Adipose tissue (tissue), 3 donors: ENCODE measurements around the gene DOCK1. TPM values are rescaled to one million over a fixed set of nuclear protein-coding genes. Genes with fewer than 3 reads are reported as not detected.

Experiments
- H3K27ac ChIP-seq: one replicate; pipeline ENCODE4 v1.5.1; 2013; ENCODE audit warnings: low read depth, low read length
- WGBS, 3 donors: extraction: QIAGEN DNeasy Blood & Tissue Kit; methylation state at CpG; one replicate each; pipeline ENCODE4 v1.1.7; 2013; 5-methylcytosine and 5-hydroxymethylcytosine counted together
- polyA plus RNA-seq, 3 donors: library from polyadenylated mRNA; stranded (reverse); fragments of 200-250 nt; gene quantifications; one replicate each; pipeline ENCODE4 v1.2.3, GENCODE V29; 2013
- donor health status: healthy with polysubstance abuse.
- donor health status: Bipolar disorder and iron deficiency.
- donor health status: healthy.

The DOCK1 gene
- polyA plus RNA-seq, 3 donors, result 9.5 to 21.6 (median 21.5) TPM

GRCh38 chr10:127314797-127315196, 409.6 kb downstream of the DOCK1 start:
- 72 to 87% (median 80%) methylated on average over 6 of the region's 6 CpGs for WGBS, 3 donors
- H3K27ac ChIP-seq, result no peak overlapping the region

- 95 to 96% (median 96%) methylated on average over 5 of the region's 5 CpGs for WGBS, 3 donors
- H3K27ac ChIP-seq, result no peak overlapping the region
Observed at GRCh38 chr10:127315888-127316287, 410.7 kb downstream of the DOCK1 start.

- WGBS, 3 donors, result 75 to 88% (median 88%) methylated on average over 6 of the region's 6 CpGs
- H3K27ac ChIP-seq, result no peak overlapping the region
Observed at GRCh38 chr10:127318396-127318795, 413.2 kb downstream of the DOCK1 start.

- no peak overlapping the region for H3K27ac ChIP-seq
- WGBS, 3 donors, result 95 to 98% (median 95%) methylated on average over 9 of the region's 9 CpGs
Observed at GRCh38 chr10:127319271-127319670, 414.0 kb downstream of the DOCK1 start.

GRCh38 chr10:127319691-127320090, 414.5 kb downstream of the DOCK1 start:
- 90 to 96% (median 94%) methylated on average over 10 of the region's 10 CpGs for WGBS, 3 donors
- H3K27ac ChIP-seq, result no peak overlapping the region

GRCh38 chr10:127320176-127320575, 414.9 kb downstream of the DOCK1 start:
- 67 to 93% (median 68%) methylated on average over 9 of the region's 9 CpGs for WGBS, 3 donors
- no peak overlapping the region for H3K27ac ChIP-seq

GRCh38 chr10:127322286-127322685, 417.1 kb downstream of the DOCK1 start:
- WGBS, 3 donors, result 92 to 100% (median 98%) methylated on average over 1 of the region's 1 CpG
- no peak overlapping the region for H3K27ac ChIP-seq

GRCh38 chr10:127325506-127325905, 420.3 kb downstream of the DOCK1 start:
- WGBS, 3 donors, result 84 to 92% (median 84%) methylated on average over 5 of the region's 5 CpGs

GRCh38 chr10:127326883-127327282, 421.7 kb downstream of the DOCK1 start:
- WGBS, 3 donors, result 81 to 95% (median 90%) methylated on average over 3 of the region's 3 CpGs

More at GRCh38 chr10:127325506-127325905, 420.3 kb downstream of the DOCK1 start:
- H3K27ac ChIP-seq, result no peak overlapping the region

GRCh38 chr10:127331696-127332095, 426.5 kb downstream of the DOCK1 start:
- H3K27ac ChIP-seq, result no peak overlapping the region
- 79 to 91% (median 88%) methylated on average over 6 of the region's 6 CpGs for WGBS, 3 donors

More at GRCh38 chr10:127326883-127327282, 421.7 kb downstream of the DOCK1 start:
- H3K27ac ChIP-seq, result no peak overlapping the region

- H3K27ac ChIP-seq, result no peak overlapping the region
- 85 to 89% (median 87%) methylated on average over 4 of the region's 4 CpGs for WGBS, 3 donors
Observed at GRCh38 chr10:127332631-127333030, 427.4 kb downstream of the DOCK1 start.

GRCh38 chr10:127337801-127338200, 432.6 kb downstream of the DOCK1 start:
- no peak overlapping the region for H3K27ac ChIP-seq

GRCh38 chr10:127338399-127339110, 433.3 kb downstream of the DOCK1 start:
- 67 to 76% (median 71%) methylated on average over 10 of the region's 10 CpGs for WGBS, 3 donors
- no peak overlapping the region for H3K27ac ChIP-seq

More at GRCh38 chr10:127337801-127338200, 432.6 kb downstream of the DOCK1 start:
- WGBS, 3 donors, result 77 to 83% (median 81%) methylated on average over 11 of the region's 11 CpGs

- H3K27ac ChIP-seq, result no peak overlapping the region
- WGBS, 3 donors, result 75 to 76% (median 75%) methylated on average over 6 of the region's 6 CpGs
Observed at GRCh38 chr10:127343821-127344220, 438.6 kb downstream of the DOCK1 start.

- WGBS, 3 donors, result 62 to 91% (median 88%) methylated on average over 6 of the region's 6 CpGs
Observed at GRCh38 chr10:127344346-127344745, 439.1 kb downstream of the DOCK1 start.

GRCh38 chr10:127345231-127345965, 440.2 kb downstream of the DOCK1 start:
- WGBS, 3 donors, result 91 to 96% (median 95%) methylated on average over 17 of the region's 17 CpGs
- H3K27ac ChIP-seq, result no peak overlapping the region

More at GRCh38 chr10:127344346-127344745, 439.1 kb downstream of the DOCK1 start:
- no peak overlapping the region for H3K27ac ChIP-seq

- no peak overlapping the region for H3K27ac ChIP-seq
- 89 to 91% (median 89%) methylated on average over 11 of the region's 11 CpGs for WGBS, 3 donors
Observed at GRCh38 chr10:127346604-127347003, 441.4 kb downstream of the DOCK1 start.

GRCh38 chr10:127347202-127347959, 442.2 kb downstream of the DOCK1 start:
- no peak overlapping the region for H3K27ac ChIP-seq
- WGBS, 3 donors, result 94 to 97% (median 95%) methylated on average over 23 of the region's 23 CpGs

- no peak overlapping the region for H3K27ac ChIP-seq
- WGBS, 3 donors, result 96 to 100% (median 98%) methylated on average over 3 of the region's 3 CpGs
Observed at GRCh38 chr10:127349737-127350136, 444.5 kb downstream of the DOCK1 start.
